ENCODE data around the gene TIFAB. TPM values are rescaled to one million over a fixed set of nuclear protein-coding genes. Genes with fewer than 3 reads are reported as not detected.

Gene TIFAB
- total RNA-seq, 1 donor from 2014 or later, result not detected

DNA sequence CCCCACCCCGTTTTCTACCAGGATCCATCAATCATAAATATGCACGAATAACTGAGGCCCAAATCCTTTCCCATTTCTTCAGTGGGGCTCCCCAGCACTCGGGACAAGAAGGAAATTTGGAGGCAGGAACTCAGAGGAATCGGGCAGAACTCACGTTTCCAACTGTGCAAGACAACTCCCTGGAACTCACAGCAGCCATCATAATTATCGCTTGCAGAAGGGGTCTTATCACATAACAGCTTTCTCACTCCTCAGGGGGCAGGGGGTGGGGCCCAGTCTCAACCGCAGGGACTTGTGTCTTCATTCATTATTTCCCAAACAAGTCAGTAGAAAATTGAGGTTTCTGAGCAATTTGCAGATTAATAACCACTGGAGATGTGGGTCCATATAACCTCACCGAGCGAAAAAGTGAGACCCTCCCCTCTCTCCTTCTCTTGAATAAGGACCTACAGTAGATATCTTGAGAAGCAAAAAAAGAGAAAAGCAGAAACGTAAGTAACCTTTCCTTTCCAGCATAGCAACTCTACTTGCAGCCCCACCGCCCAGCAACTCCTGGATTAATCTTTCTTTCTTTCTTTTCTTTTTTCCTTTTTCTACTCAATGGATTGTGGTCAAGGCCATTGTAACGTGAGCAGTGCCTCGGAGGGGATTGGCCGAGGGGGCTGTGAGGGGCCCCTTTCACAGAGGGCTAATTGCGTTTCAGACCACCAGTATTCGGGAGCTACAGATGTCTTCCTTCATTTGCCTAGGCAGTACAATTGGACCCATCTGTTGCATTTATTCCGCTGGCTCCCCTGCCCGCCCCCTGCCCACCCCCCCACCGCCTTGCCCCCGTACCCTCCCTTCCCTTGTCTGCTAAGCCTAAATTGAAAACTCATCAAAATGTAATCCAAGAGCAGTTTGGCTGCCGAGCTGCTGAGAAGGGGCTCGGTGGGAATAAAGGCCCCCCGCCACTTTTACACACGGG lies 24.7 kb upstream of the TIFAB start:
- Mint-ChIP-seq H3K36me3 (ENCODE audit: low read depth, unreplicated experiment) (peaks cover 4% of the 10 kb centered on the region), H3K4me3 (ENCODE audit: unreplicated experiment) (no peak overlapping the region), H3K4me1 (ENCODE audit: unreplicated experiment) (no peaks in the 10 kb centered on the region), H3K9me3 (ENCODE audit: unreplicated experiment) (no peaks in the 10 kb centered on the region), H3K27me3 (ENCODE audit: unreplicated experiment) (peaks cover 12% of the 10 kb centered on the region), H3K27ac (ENCODE audit: unreplicated experiment) (no peak overlapping the region)
- TF ChIP-seq, protein P1, sequence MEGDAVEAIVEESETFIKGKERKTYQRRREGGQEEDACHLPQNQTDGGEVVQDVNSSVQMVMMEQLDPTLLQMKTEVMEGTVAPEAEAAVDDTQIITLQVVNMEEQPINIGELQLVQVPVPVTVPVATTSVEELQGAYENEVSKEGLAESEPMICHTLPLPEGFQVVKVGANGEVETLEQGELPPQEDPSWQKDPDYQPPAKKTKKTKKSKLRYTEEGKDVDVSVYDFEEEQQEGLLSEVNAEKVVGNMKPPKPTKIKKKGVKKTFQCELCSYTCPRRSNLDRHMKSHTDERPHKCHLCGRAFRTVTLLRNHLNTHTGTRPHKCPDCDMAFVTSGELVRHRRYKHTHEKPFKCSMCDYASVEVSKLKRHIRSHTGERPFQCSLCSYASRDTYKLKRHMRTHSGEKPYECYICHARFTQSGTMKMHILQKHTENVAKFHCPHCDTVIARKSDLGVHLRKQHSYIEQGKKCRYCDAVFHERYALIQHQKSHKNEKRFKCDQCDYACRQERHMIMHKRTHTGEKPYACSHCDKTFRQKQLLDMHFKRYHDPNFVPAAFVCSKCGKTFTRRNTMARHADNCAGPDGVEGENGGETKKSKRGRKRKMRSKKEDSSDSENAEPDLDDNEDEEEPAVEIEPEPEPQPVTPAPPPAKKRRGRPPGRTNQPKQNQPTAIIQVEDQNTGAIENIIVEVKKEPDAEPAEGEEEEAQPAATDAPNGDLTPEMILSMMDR (IDR thresholded peaks at IDR 0.05; ENCODE audit: unreplicated experiment), result no peak
- no peak for DNase-seq (ENCODE audit: low spot score)

DNA sequence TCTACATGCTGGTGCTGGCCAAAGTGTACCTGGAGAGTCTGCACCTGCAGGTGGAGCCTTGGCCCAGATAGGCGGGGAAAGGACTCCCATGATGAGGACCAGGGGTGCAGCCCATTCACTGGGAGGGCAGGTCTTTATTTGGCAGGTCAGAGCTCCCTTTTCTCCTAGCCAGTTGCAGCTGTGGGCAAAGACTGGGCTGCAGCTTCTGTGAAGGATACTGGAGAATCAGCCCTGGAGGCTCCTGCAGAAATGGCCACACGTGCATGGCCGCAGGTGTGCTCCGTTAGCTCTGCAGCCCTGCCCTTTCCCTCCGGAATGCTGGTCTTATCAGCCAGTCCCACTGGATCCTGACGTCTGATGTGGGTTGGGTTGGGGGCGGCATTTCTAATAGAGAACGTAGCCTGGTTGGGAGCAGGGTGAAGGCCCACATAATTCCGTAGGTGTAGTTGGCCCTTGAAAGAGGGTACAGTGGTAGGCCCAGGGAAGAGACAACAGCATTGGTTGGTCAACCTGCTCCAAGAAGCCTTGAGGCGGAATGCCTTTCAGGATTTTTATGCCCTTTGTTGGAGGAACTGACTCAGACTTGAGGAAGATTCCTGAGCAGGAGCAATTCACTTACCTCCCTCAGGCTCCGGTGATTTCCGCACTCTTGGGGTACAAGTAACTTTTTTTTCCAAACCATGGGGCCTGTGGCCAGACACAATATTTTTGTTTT lies 22.0 kb upstream of the TIFAB start:
- no peaks in the 10 kb centered on the region for H3K4me1 Mint-ChIP-seq (ENCODE audit: unreplicated experiment)
- no peak overlapping the region for H3K4me3 Mint-ChIP-seq (ENCODE audit: unreplicated experiment)
- no peaks in the 10 kb centered on the region for H3K36me3 Mint-ChIP-seq (ENCODE audit: low read depth, unreplicated experiment)
- peaks cover 12% of the 10 kb centered on the region for H3K27me3 Mint-ChIP-seq (ENCODE audit: unreplicated experiment)
- TF ChIP-seq, protein P1 (IDR thresholded peaks at IDR 0.05; ENCODE audit: unreplicated experiment), result no peak
- H3K9me3 Mint-ChIP-seq (ENCODE audit: unreplicated experiment), result no peaks in the 10 kb centered on the region
- DNase-seq (ENCODE audit: low spot score), result no peak
- H3K27ac Mint-ChIP-seq (ENCODE audit: unreplicated experiment), result no peak overlapping the region

DNA sequence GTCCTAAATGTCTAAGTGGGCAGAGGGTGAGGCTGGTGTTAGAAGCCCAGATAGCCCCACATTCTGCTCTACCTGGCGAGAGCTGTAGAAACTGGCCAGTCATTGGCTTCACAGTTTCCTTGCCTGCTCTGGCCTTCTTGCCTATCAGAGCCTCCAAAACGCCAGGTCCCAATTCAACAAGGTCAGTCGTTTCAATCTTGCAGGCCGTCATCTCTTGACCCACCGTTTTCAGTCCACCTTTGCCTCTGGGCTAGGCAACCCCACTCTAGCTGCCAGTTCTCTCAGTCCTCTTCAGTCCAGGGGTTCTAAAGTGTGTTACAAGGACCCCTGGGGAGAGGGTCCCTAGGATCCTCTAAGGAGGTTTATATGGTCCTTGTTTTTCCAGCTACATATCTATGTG lies 20.0 kb upstream of the TIFAB start:
- no peak for DNase-seq (ENCODE audit: low spot score)
- Mint-ChIP-seq H3K9me3 (ENCODE audit: unreplicated experiment) (no peaks in the 10 kb centered on the region), H3K36me3 (ENCODE audit: low read depth, unreplicated experiment) (no peaks in the 10 kb centered on the region)

DNA sequence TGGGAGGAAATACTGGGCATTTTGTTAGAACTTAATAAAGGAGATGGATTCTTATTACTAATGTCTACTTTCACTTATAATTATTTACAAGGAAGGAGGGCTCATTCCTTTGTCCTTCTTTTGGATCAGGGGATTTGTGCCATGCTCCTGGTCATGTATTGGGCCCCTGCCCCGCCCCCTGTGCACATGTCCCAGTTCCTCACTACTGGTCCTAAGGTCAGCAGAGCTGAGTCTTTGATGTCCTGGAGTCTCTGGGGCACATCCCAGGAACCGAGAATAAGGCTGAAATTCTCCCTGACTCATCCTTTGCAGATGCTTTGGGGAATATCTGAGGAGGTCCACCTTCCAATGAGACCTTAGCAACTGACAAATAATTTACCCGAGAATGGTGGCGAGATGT lies 19.6 kb upstream of the TIFAB start:
- no peak overlapping the region for H3K4me3 Mint-ChIP-seq (ENCODE audit: unreplicated experiment)
- H3K27ac Mint-ChIP-seq (ENCODE audit: unreplicated experiment), result no peak overlapping the region
- H3K36me3 Mint-ChIP-seq (ENCODE audit: low read depth, unreplicated experiment), result no peaks in the 10 kb centered on the region
- peaks cover 14% of the 10 kb centered on the region for H3K27me3 Mint-ChIP-seq (ENCODE audit: unreplicated experiment)
- no peak for DNase-seq (ENCODE audit: low spot score)
- peaks cover under 1% of the 10 kb centered on the region for H3K4me1 Mint-ChIP-seq (ENCODE audit: unreplicated experiment)
- TF ChIP-seq, protein P1 (IDR thresholded peaks at IDR 0.05; ENCODE audit: unreplicated experiment), result no peak
- no peaks in the 10 kb centered on the region for H3K9me3 Mint-ChIP-seq (ENCODE audit: unreplicated experiment)

More for the DNA sequence above, 20.0 kb upstream of the TIFAB start:
- no peaks in the 10 kb centered on the region for H3K4me1 Mint-ChIP-seq (ENCODE audit: unreplicated experiment)
- peaks cover 16% of the 10 kb centered on the region for H3K27me3 Mint-ChIP-seq (ENCODE audit: unreplicated experiment)
- TF ChIP-seq, protein P1 (IDR thresholded peaks at IDR 0.05; ENCODE audit: unreplicated experiment), result no peak
- no peak overlapping the region for H3K27ac Mint-ChIP-seq (ENCODE audit: unreplicated experiment)
- H3K4me3 Mint-ChIP-seq (ENCODE audit: unreplicated experiment), result no peak overlapping the region

Data from endothelial cell (in vitro differentiated cells).